IPS-20b (cell line): Measurements from ENCODE around the gene ARPC1B.
"Not testable (repeated sequence)": the region's sequence is repeated elsewhere in the genome, so short reads cannot be mapped to it uniquely, and the experiment has no call there.

Source experiments
- H3K27ac ChIP-seq: one replicate; pipeline ENCODE4 v1.5.1; 2013; ENCODE audit warnings: low read length
- H3K27me3 ChIP-seq: 2 replicates; pipeline ENCODE4 v1.6.1; 2013; ENCODE audit warnings: mild to moderate bottlenecking, low read length, inconsistent platforms; ENCODE audit not compliant: insufficient read depth
- H3K36me3 ChIP-seq: 2 replicates; pipeline ENCODE4 v1.6.1; 2013; ENCODE audit warnings: low read depth, mild to moderate bottlenecking, inconsistent platforms, low read length, moderate library complexity; ENCODE audit not compliant: insufficient read depth
- H3K4me1 ChIP-seq: 2 replicates; pipeline ENCODE4 v1.6.1; 2013; ENCODE audit warnings: mild to moderate bottlenecking, control low read depth, inconsistent platforms, low read length, moderate library complexity; ENCODE audit not compliant: insufficient read depth
- H3K4me3 ChIP-seq: 2 replicates; pipeline ENCODE4 v1.5.1; 2013; ENCODE audit warnings: mild to moderate bottlenecking, low read length, inconsistent platforms
- H3K9ac ChIP-seq: 2 replicates; pipeline ENCODE4 v1.6.1; 2013; ENCODE audit warnings: low read depth, mild to moderate bottlenecking, inconsistent platforms, low read length, moderate library complexity
- H3K9me3 ChIP-seq: 2 replicates; pipeline ENCODE4 v1.6.1; 2013; ENCODE audit warnings: mild to moderate bottlenecking, low read depth, low read length, inconsistent platforms; ENCODE audit not compliant: insufficient read depth

The ARPC1B gene

GRCh38 chr7:99355098-99355497, 19.4 kb upstream of the ARPC1B start:
- Histone ChIP-seq H3K27ac (no peak overlapping the region), H3K4me3 (no peak overlapping the region), H3K4me1 (0 out of 2 replicates have a peak, but pooled peaks cover 2% of the 10 kb centered on the region), H3K9ac (no peak overlapping the region), H3K9me3 (no peaks in the 10 kb centered on the region), H3K27me3 (no peaks in the 10 kb centered on the region), H3K36me3 (peaks cover 56% of the 10 kb centered on the region)

DNA sequence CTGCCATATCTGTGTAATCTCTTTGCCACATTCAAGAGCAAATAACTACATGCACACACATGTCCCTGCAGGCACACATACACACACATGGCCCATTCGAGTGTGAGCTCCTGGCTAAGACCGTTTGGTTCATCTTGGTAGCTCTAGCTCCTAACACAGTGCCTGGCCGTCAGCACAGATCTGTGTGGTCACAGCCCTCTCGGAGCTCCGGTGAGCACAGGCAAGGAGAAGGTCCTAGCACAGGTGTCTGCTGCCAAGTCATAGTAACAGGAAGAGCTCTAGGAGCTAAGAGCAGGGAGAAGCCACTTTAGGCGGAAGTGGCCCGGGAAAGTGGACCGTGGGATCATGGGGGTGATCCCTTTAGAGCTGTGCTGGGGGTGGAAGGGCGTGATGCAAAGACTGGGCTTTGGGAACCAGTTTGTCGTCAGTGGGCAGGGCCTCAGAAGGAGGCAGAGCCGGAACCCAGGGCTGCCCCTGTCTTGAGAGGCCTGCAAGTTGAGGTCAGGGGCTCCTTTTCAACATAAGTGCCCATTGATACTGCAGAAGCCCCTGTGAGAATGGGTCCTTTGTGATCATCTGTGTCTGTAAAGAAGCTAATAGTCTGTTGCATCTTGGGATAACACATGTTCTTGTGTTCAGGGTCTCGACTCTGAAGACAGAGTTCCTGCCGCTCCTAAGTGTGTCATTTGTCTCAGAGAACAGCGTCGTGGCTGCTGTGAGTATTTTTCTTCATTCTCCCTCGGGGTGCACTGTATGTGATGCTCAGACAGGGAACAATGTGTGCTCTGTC, 16.6 kb upstream of the ARPC1B start:
- H3K36me3 ChIP-seq: peaks cover 63% of the 10 kb centered on the region
- no peaks in the 10 kb centered on the region for H3K9me3 ChIP-seq
- H3K4me1 ChIP-seq: 0 out of 2 replicates have a peak, but pooled peaks cover 2% of the 10 kb centered on the region
- H3K9ac ChIP-seq: no peak overlapping the region
- no peak overlapping the region for H3K4me3 ChIP-seq
- no peak overlapping the region for H3K27ac ChIP-seq
- no peaks in the 10 kb centered on the region for H3K27me3 ChIP-seq

GRCh38 chr7:99358521-99358920, 16.0 kb upstream of the ARPC1B start:
- H3K27me3 ChIP-seq, H3K4me3 ChIP-seq, H3K9me3 ChIP-seq, H3K27ac ChIP-seq, H3K4me1 ChIP-seq, H3K9ac ChIP-seq: not testable (repeated sequence)
- H3K36me3 ChIP-seq: peaks cover 69% of the 10 kb centered on the region

GRCh38 chr7:99359465-99360154, 14.9 kb upstream of the ARPC1B start:
- Histone ChIP-seq H3K4me3 (no peak overlapping the region), H3K9ac (no peak overlapping the region), H3K9me3 (no peaks in the 10 kb centered on the region), H3K27me3 (no peaks in the 10 kb centered on the region), H3K36me3 (peaks cover 72% of the 10 kb centered on the region), H3K4me1 (0 out of 2 replicates have a peak, but pooled peaks cover 2% of the 10 kb centered on the region), H3K27ac (no peak overlapping the region)

DNA sequence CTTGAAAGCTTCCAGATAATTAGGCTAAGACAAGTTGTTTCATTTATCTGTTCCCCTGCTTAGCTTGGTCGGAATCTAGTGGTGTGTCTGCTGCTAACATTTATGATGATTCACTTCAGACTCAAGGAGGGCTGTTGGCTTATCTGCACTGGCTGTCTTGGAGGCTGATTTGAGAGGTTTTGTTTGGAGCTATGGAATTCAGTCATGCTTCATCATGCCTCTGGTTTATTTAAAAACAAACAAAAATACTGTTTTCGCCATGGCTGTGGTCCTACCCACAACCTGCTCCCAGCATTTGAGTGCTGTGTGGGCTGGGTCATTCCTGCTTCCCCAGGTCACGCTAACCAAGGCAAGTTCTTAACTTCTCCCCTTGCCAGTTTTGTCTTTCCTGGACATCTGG, 11.7 kb upstream of the ARPC1B start:
- Histone ChIP-seq H3K27me3 (no peaks in the 10 kb centered on the region), H3K36me3 (peaks cover 75% of the 10 kb centered on the region), H3K27ac (no peak overlapping the region), H3K4me3 (no peak overlapping the region), H3K9ac (no peak overlapping the region), H3K4me1 (0 out of 2 replicates have a peak, but pooled peaks cover 5% of the 10 kb centered on the region), H3K9me3 (no peaks in the 10 kb centered on the region)

DNA sequence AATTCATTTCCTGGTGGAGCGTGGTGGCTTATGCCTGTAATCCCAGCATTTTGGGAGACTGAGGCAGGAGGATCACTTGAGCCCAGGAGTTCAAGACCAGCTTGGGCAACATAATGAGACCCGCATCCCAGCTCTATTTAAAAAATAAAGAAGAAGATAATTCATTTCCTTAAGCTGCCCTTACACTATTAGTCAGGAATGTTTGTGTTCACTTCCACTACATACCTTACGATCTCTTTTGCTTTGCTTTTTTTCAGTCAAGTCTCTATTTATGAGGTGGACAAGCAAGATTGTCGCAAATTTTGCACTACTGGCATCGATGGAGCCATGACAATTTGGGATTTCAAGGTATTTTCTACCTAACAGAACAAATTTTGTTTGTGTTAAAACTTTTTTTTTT, 11.2 kb upstream of the ARPC1B start:
- no peak overlapping the region for H3K4me3 ChIP-seq
- H3K9me3 ChIP-seq: no peaks in the 10 kb centered on the region
- H3K27me3 ChIP-seq: no peaks in the 10 kb centered on the region
- no peak overlapping the region for H3K27ac ChIP-seq
- H3K9ac ChIP-seq: no peak overlapping the region
- peaks cover 71% of the 10 kb centered on the region for H3K36me3 ChIP-seq
- 0 out of 2 replicates have a peak, but pooled peaks cover 5% of the 10 kb centered on the region for H3K4me1 ChIP-seq

DNA sequence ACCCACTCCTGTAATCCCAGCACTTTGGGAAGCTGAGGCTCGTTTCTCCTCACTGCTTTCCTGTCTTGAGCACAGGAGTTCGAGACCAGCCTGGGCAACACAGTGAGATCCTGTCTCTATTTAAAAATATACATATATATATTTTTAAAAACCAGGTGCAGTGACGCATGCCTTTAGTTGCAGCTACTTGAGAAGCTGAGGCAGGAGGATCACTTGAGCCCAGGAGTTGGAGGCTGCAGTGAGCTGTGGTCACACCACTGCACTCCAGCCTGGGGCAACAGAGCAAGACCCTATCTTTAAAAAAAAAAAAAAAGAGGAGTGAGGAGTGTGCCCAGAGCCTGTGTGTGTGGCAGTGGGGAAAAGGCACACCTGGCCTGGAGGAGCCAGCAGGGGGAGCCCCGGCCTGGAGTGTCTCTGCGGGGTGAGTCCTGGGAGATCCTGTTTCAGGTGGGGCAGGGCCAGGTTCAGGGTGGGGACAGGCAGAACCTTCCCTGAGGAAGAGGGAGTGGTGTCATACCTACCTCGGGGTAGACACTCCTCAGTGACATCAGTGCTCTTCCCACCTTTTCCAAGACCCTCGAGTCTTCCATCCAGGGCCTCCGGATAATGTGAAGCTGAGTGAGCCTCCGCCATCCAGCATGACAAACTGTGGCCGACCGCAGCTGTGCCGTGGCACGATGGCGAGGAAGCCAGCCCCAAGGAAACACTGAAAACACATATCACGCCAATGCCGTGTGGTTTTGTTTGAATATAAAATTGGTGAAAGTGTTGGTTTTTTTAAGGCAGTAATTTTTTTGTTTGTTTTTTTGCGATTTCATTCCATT, 9.0 kb upstream of the ARPC1B start:
- Histone ChIP-seq H3K27ac (no peak overlapping the region), H3K9me3 (no peaks in the 10 kb centered on the region), H3K4me3 (no peak overlapping the region), H3K27me3 (no peaks in the 10 kb centered on the region), H3K4me1 (0 out of 2 replicates have a peak, but pooled peaks cover 3% of the 10 kb centered on the region), H3K36me3 (peaks cover 53% of the 10 kb centered on the region), H3K9ac (no peak overlapping the region)

DNA sequence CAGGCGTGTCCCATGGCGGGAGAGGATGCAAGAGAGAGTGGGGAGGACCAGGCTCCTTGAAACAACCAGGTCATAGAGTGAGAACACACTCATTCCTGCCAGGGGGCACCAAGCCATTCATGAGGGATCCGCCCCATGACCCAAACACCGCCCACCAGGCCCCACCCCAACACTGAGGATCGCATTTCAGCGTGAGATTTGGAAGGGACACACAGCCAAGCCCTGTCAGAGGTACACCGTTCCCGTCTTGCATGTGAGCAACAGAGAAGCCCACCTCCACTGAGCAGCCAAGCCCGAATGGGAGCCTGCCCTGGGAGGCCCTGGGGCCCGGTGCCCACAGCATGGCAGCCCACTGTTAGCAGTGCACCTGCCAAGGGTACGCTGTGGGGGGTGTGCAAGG, 7.9 kb upstream of the ARPC1B start:
- Histone ChIP-seq H3K9me3 (no peaks in the 10 kb centered on the region), H3K4me1 (0 out of 2 replicates have a peak, but pooled peaks cover 3% of the 10 kb centered on the region), H3K9ac (no peak overlapping the region), H3K4me3 (no peak overlapping the region), H3K27me3 (no peaks in the 10 kb centered on the region), H3K36me3 (peaks cover 42% of the 10 kb centered on the region), H3K27ac (no peak overlapping the region)

DNA sequence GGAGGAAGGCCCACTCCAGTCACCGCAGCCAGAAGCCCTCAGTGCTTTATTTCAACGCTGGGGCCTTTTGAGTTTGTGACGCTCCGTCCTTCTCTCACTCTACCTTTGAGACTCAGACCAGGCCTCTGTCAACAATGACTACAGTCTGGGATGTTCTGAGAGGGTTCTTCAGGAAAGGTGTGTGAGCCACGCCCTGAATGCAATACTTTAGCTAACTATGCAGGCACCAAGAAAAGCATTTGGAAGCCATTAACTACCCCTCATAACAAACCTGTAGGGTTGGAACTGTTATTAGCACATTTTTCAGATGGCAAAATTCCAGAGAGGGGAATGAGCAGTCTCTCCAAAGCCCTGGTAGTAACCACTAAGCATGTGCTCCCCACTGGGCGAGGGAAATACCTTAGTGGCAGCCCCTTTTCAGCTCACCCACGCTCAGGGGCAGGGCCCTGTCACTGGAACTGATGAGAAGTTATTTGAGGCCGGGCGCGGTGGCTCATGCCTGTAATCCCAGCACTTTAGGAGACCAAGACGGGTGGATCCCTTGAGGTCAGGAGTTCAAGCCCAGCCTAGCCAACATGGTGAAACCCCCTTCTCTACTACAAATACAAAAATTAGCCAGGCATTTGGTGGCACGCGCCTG, 5.7 kb upstream of the ARPC1B start:
- H3K9me3 ChIP-seq: no peaks in the 10 kb centered on the region
- H3K36me3 ChIP-seq: peaks cover 27% of the 10 kb centered on the region
- H3K4me3 ChIP-seq: no peak overlapping the region
- H3K4me1 ChIP-seq: 0 out of 2 replicates have a peak, but pooled peaks cover 3% of the 10 kb centered on the region
- peaks cover 3% of the 10 kb centered on the region; the same call in 1 of the 2 replicates for H3K27me3 ChIP-seq
- no peak overlapping the region for H3K27ac ChIP-seq
- no peak overlapping the region for H3K9ac ChIP-seq

GRCh38 chr7:99369767-99370391, 4.7 kb upstream of the ARPC1B start:
- Histone ChIP-seq H3K9me3 (no peaks in the 10 kb centered on the region), H3K4me1 (0 out of 2 replicates have a peak, but pooled peaks cover 3% of the 10 kb centered on the region), H3K9ac (no peak overlapping the region), H3K4me3 (no peak overlapping the region), H3K36me3 (peaks cover 18% of the 10 kb centered on the region), H3K27ac (no peak overlapping the region), H3K27me3 (peaks cover 3% of the 10 kb centered on the region; the same call in 1 of the 2 replicates)
